Upper lobe of right lung (tissue), 1 donor: Measurements from ENCODE around the gene JAM3. TPM values are rescaled to one million over a fixed set of nuclear protein-coding genes. Genes with fewer than 3 reads are reported as not detected.

Experiments used
- ATAC-seq: fragments of 200-7000 bp; cut with Tn5 transposase; one replicate; pipeline ENCODE4 v1.9.1; 2020; ENCODE audit warnings: mild to moderate bottlenecking, moderate library complexity
- DNase-seq: peaks from one replicate; pipeline ENCODE4 v3.0.0-alpha.2; 2020
- H3K27ac ChIP-seq: fragments of 200-600 bp; one replicate; pipeline ENCODE4 v1.8.0; 2022
- H3K27me3 ChIP-seq: fragments of 200-600 bp; one replicate; pipeline ENCODE4 v1.8.0; 2022; ENCODE audit warnings: mild to moderate bottlenecking
- H3K36me3 ChIP-seq: fragments of 200-600 bp; one replicate; pipeline ENCODE4 v1.8.0; 2022
- H3K4me1 ChIP-seq: fragments of 200-600 bp; one replicate; pipeline ENCODE4 v1.8.0; 2022
- H3K4me3 ChIP-seq: fragments of 200-600 bp; one replicate; pipeline ENCODE4 v1.8.0; 2022; ENCODE audit warnings: mild to moderate bottlenecking
- H3K9me3 ChIP-seq: fragments of 200-600 bp; one replicate; pipeline ENCODE4 v1.8.0; 2022
- CTCF ChIP-seq: fragments of 200-600 bp; IDR thresholded peaks from one replicate; pipeline ENCODE4 v1.8.0; 2022; ENCODE audit warnings: antibody characterized with exemption
- intact Hi-C: fragments of 100-400 bp; cut with DNase I; formaldehyde crosslinking; loops from one replicate; pipeline ENCODE4 v1.11.0; 2022
- total RNA-seq: library from RNA; stranded (reverse); fragmentation: NEBNext Ultra II Directional; extraction: Animal tissue kit (Norgen Biotek cat#: 25700); gene quantifications from one replicate; pipeline ENCODE4 v1.2.1, GENCODE V29; 2021
- donor health status: DM: no; HTN: yes; CAD: no; lungs with severe emphysema.

JAM3 gene
- total RNA-seq, 1 donor from 2014 or later, result 26.9 TPM

GRCh38 chr11:134045799-134046635 lies 22.9 kb upstream of the JAM3 start:
- ATAC-seq (no peak), DNase-seq (peak; percentile 53)
- Histone ChIP-seq H3K4me1 (peaks cover 7% of the 10 kb centered on the region), H3K27me3 (no peaks in the 10 kb centered on the region), H3K9me3 (no peaks in the 10 kb centered on the region), H3K36me3 (no peaks in the 10 kb centered on the region), H3K4me3 (no peak overlapping the region), H3K27ac (no peak overlapping the region)
- intact Hi-C loops, result no loop called here
- TF ChIP-seq CTCF, result peak; percentile 24

- intact Hi-C loops, result no loop called here
- Histone ChIP-seq H3K4me3 (no peak overlapping the region), H3K4me1 (peaks cover 7% of the 10 kb centered on the region), H3K36me3 (no peaks in the 10 kb centered on the region), H3K27me3 (no peaks in the 10 kb centered on the region), H3K9me3 (no peaks in the 10 kb centered on the region), H3K27ac (peak overlapping the region; percentile 11)
- no peak for TF ChIP-seq CTCF
- DNase-seq, result peak; percentile 45
- ATAC-seq, result no peak
These were observed 22.0 kb upstream of the JAM3 start for GRCh38 chr11:134046681-134047449.

- no peaks in the 10 kb centered on the region for H3K9me3 ChIP-seq
- H3K4me1 ChIP-seq, result peaks cover 7% of the 10 kb centered on the region
- ATAC-seq, result peak; percentile 22
- no peak overlapping the region for H3K4me3 ChIP-seq
- peak overlapping the region; percentile 11 for H3K27ac ChIP-seq
- no peaks in the 10 kb centered on the region for H3K36me3 ChIP-seq
- H3K27me3 ChIP-seq, result no peaks in the 10 kb centered on the region
- TF ChIP-seq CTCF, result no peak
- DNase-seq, result peak; percentile 66
- intact Hi-C loops, result no loop called here
These were observed 21.3 kb upstream of the JAM3 start for GRCh38 chr11:134047586-134047999.

- peaks cover 7% of the 10 kb centered on the region for H3K4me1 ChIP-seq
- ATAC-seq, result no peak
- no peak for TF ChIP-seq CTCF
- no peaks in the 10 kb centered on the region for H3K36me3 ChIP-seq
- intact Hi-C loops, result no loop called here
- no peak overlapping the region for H3K27ac ChIP-seq
- DNase-seq, result peak; percentile 4
- no peak overlapping the region for H3K4me3 ChIP-seq
- H3K27me3 ChIP-seq, result no peaks in the 10 kb centered on the region
- no peaks in the 10 kb centered on the region for H3K9me3 ChIP-seq
These were observed 20.8 kb upstream of the JAM3 start for GRCh38 chr11:134048028-134048427.

GRCh38 chr11:134049303-134049702 lies 19.6 kb upstream of the JAM3 start:
- Histone ChIP-seq H3K36me3 (no peaks in the 10 kb centered on the region), H3K27ac (no peak overlapping the region), H3K4me3 (no peak overlapping the region), H3K27me3 (no peaks in the 10 kb centered on the region), H3K4me1 (peaks cover 7% of the 10 kb centered on the region), H3K9me3 (no peaks in the 10 kb centered on the region)
- ATAC-seq (no peak), DNase-seq (peak; percentile 25)
- no peak for TF ChIP-seq CTCF
- intact Hi-C loops, result no loop called here
